Hepatocyte (in vitro differentiated cells): Measurements from ENCODE around the gene CLCNKB. TPM values are rescaled to one million over a fixed set of nuclear protein-coding genes. Genes with fewer than 3 reads are reported as not detected.

Source experiments
- DNase-seq: peaks from one replicate; pipeline ENCODE4 v3.0.0-alpha.2; 2016; ENCODE audit warnings: low spot score
- H2AFZ ChIP-seq: fragments of 200-600 bp; sonication (generic); 2 replicates; pipeline ENCODE4 v1.6.0; 2016; ENCODE audit warnings: antibody characterized with exemption, mild to moderate bottlenecking
- H3K27ac ChIP-seq: fragments of 200-600 bp; sonication (generic); 2 replicates; pipeline ENCODE4 v1.5.1; 2016; ENCODE audit warnings: mild to moderate bottlenecking
- H3K27me3 ChIP-seq: fragments of 200-600 bp; sonication (generic); 2 replicates; pipeline ENCODE4 v1.6.1; 2016
- H3K36me3 ChIP-seq: fragments of 200-600 bp; sonication (generic); replicated peaks from 2 replicates; pipeline ENCODE4 v1.5.1; 2016; ENCODE audit warnings: low read depth; ENCODE audit not compliant: insufficient read depth
- H3K4me1 ChIP-seq: fragments of 200-600 bp; sonication (generic); 2 replicates; pipeline ENCODE4 v1.5.1; 2016; ENCODE audit warnings: mild to moderate bottlenecking, moderate library complexity; ENCODE audit not compliant: insufficient read depth
- H3K4me2 ChIP-seq: fragments of 200-600 bp; sonication (generic); 2 replicates; pipeline ENCODE4 v1.6.0; 2016
- H3K4me3 ChIP-seq: fragments of 200-600 bp; sonication (generic); 2 replicates; pipeline ENCODE4 v1.5.1; 2016; ENCODE audit warnings: mild to moderate bottlenecking
- H3K79me2 ChIP-seq: fragments of 200-600 bp; sonication (generic); 2 replicates; pipeline ENCODE4 v1.6.0; 2017; ENCODE audit warnings: mild to moderate bottlenecking
- H3K9me2 ChIP-seq: fragments of 200-600 bp; sonication (generic); replicated peaks from 2 replicates; pipeline ENCODE4 v1.6.0; 2017; ENCODE audit warnings: mild to moderate bottlenecking; ENCODE audit not compliant: insufficient read depth
- H3K9me3 ChIP-seq: fragments of 200-600 bp; sonication (generic); 2 replicates; pipeline ENCODE4 v1.5.1; 2016; ENCODE audit warnings: low read depth, mild to moderate bottlenecking
- H4K20me1 ChIP-seq: fragments of 200-600 bp; sonication (generic); 2 replicates; pipeline ENCODE4 v1.6.0; 2016; ENCODE audit warnings: mild to moderate bottlenecking; ENCODE audit not compliant: insufficient read depth, poor library complexity, severe bottlenecking
- CTCF ChIP-seq: fragments of 200-600 bp; sonication (generic); IDR thresholded peaks from 2 replicates; pipeline ENCODE4 v1.5.1; 2016; ENCODE audit warnings: antibody characterized with exemption, mild to moderate bottlenecking; ENCODE audit not compliant: poor library complexity
- EZH2 ChIP-seq: fragments of 200-600 bp; sonication (generic); IDR thresholded peaks from 2 replicates; pipeline ENCODE4 v1.6.1; 2016; ENCODE audit warnings: antibody characterized with exemption, mild to moderate bottlenecking, borderline replicate concordance
- EZH2phosphoT487 ChIP-seq: fragments of 200-600 bp; sonication (generic); IDR thresholded peaks from one replicate; pipeline ENCODE4 v1.6.1; 2018; ENCODE audit warnings: antibody characterized with exemption, mild to moderate bottlenecking, low read depth, moderate library complexity; ENCODE audit not compliant: unreplicated experiment, severe bottlenecking
- WGBS: methylation state at CpG from one replicate; pipeline ENCODE4 v1.1.6; 2016; ENCODE audit warnings: low lambda C conversion rate; ENCODE audit errors: missing lambda C conversion rate; 5-methylcytosine and 5-hydroxymethylcytosine counted together
- polyA plus RNA-seq: library from polyadenylated mRNA; unstranded; fragments of >200 nt; fragmentation: Nextera tagmentation; extraction: Ambion mirVana; gene quantifications from 2 replicates; pipeline ENCODE4 v1.2.1, GENCODE V29; 2016
- total RNA-seq: library from RNA; depleted of rRNA; stranded (reverse); fragments of >200 nt; gene quantifications from 2 replicates; pipeline ENCODE4 v1.2.3, GENCODE V29; 2014

CLCNKB gene
- total and polyA plus RNA-seq, 2 experiments from 2014 or later: 0.47 to 1.4 TPM

GRCh38 chr1:16072616-16073484 lies 29.3 kb downstream of the CLCNKB start:
- peaks cover 16% of the 10 kb centered on the region for H3K4me1 ChIP-seq
- H3K4me2 ChIP-seq: peak overlapping the region; percentile 98
- no peak overlapping the region for H3K27ac ChIP-seq
- H2AFZ ChIP-seq: peak overlapping the region; percentile 49
- no peaks in the 10 kb centered on the region for H3K36me3 ChIP-seq
- H3K4me3 ChIP-seq: peak overlapping the region; percentile 45
- H4K20me1 ChIP-seq: no peaks in the 10 kb centered on the region
- peak; percentile 21 for TF ChIP-seq CTCF
- no peak for TF ChIP-seq EZH2
- TF ChIP-seq EZH2phosphoT487: no peak
- peak; percentile 64 for DNase-seq
- 20% methylated on average over 3 of the region's 49 CpGs for WGBS
- H3K79me2 ChIP-seq: no peaks in the 10 kb centered on the region
- H3K9me3 ChIP-seq: no peaks in the 10 kb centered on the region
- no peaks in the 10 kb centered on the region for H3K9me2 ChIP-seq
- H3K27me3 ChIP-seq: no peaks in the 10 kb centered on the region

GRCh38 chr1:16073490-16074119 lies 30.0 kb downstream of the CLCNKB start, which contains the start of gene FAM131C:
FAM131C (minus strand) TSS chr1:16073651; CDS start chr1:16073442, 209 bp downstream.
- TF ChIP-seq EZH2 (no peak), CTCF (peak; percentile 31), EZH2phosphoT487 (no peak)
- Histone ChIP-seq H3K27me3 (no peaks in the 10 kb centered on the region), H3K4me3 (peak within 1 kb of the TSS; percentile 45), H3K4me1 (peaks cover 10% of the 10 kb centered on the region), H3K9me3 (no peaks in the 10 kb centered on the region), H3K9me2 (no peaks in the 10 kb centered on the region), H4K20me1 (no peaks in the 10 kb centered on the region), H3K27ac (no peak within 1 kb of the TSS), H3K79me2 (no peaks in the 10 kb centered on the region), H3K36me3 (no peaks in the 10 kb centered on the region), H2AFZ (peak within 1 kb of the TSS; percentile 90), H3K4me2 (peak within 1 kb of the TSS; percentile 98)
- DNase-seq: peak; percentile 78
- 4% methylated on average over 31 of the region's 54 CpGs for WGBS

- no peaks in the 10 kb centered on the region for H4K20me1 ChIP-seq
- DNase-seq: no peak
- no peak overlapping the region for H2AFZ ChIP-seq
- no peak for TF ChIP-seq CTCF
- no peaks in the 10 kb centered on the region for H3K79me2 ChIP-seq
- 89% methylated on average over 5 of the region's 5 CpGs for WGBS
- H3K36me3 ChIP-seq: no peaks in the 10 kb centered on the region
- peaks cover 7% of the 10 kb centered on the region for H3K4me1 ChIP-seq
- H3K27me3 ChIP-seq: no peaks in the 10 kb centered on the region
- H3K9me2 ChIP-seq: no peaks in the 10 kb centered on the region
- H3K27ac ChIP-seq: no peak overlapping the region
- no peaks in the 10 kb centered on the region for H3K9me3 ChIP-seq
- H3K4me3 ChIP-seq: no peak overlapping the region
- H3K4me2 ChIP-seq: peak overlapping the region; percentile 98
Observed at GRCh38 chr1:16074217-16074616, 30.6 kb downstream of the CLCNKB start.
